Measurements from ENCODE around the gene DRP2.

GRCh38 chrX:101229170-101229569 is 9.6 kb downstream of the DRP2 start:
- TF ChIP-seq POLR2A (IDR thresholded peaks at IDR 0.05) (no peak), CTCF (IDR thresholded peaks at IDR 0.05) (no peak)
